Measurements from ENCODE around the gene GAPT. TPM values are rescaled to one million over a fixed set of nuclear protein-coding genes. Genes with fewer than 3 reads are reported as not detected.

Gene GAPT
- polyA plus RNA-seq, 1 of the 3 experiments (the other 2 are of a cell fraction), result not detected

DNA sequence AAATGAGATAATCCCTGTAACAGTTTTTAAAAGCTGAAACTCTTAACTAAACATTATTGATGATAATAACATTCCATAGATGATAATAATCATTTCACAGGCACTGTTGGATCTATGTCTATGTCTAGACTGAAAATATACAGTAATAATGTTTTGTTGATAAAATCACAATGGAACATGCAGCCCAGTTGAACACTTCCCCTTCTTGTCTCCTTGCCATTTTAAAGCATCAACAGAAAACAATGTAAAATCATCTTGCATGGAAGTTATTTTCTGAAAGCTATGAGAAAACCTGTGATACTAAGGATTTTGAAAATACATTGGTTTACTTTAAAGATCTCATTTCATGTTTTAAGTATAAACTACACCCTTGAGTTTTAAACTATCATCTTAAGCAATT lies 1.9 kb downstream of the GAPT start:
- POLR2A ChIA-PET, result no interaction called here
- no peak overlapping the region for H3K4me3 ChIP-seq (ENCODE audit: low read depth in 2 of 2, low read length in 1 of 2)
- H3F3A ChIP-seq (replicated peaks; ENCODE audit: insufficient read depth), result no peaks in the 10 kb centered on the region
- no peaks in the 10 kb centered on the region for H4K20me1 ChIP-seq (ENCODE audit: insufficient read depth)
- H3K27ac ChIP-seq (ENCODE audit: low read depth in 2 of 2, low read length in 1 of 2), result no peak overlapping the region; a peak in 1 of 4 replicates
- CTCF ChIA-PET, result interaction anchor here (0.8 to 4.4 kb wide), 4 partner anchors 15 to 393 kb away, joined by 3 to 28 read pairs (median 6); no protein-coding TSS in a partner anchor
- H3K4me1 ChIP-seq (ENCODE audit: control insufficient read depth in 1 of 2, insufficient read depth in 2 of 2, low read depth in 1 of 2, low read length in 1 of 2), result no peaks in the 10 kb centered on the region; a peak in 1 of 4 replicates
- H3K27me3 ChIP-seq (ENCODE audit: insufficient read depth), result no peaks in the 10 kb centered on the region
- no peaks in the 10 kb centered on the region for H3K79me2 ChIP-seq (ENCODE audit: insufficient read depth)
- H3K9ac ChIP-seq, result no peak overlapping the region
- DNase-seq, result no peak
- H3K36me3 ChIP-seq (replicated peaks in 1 of 2; ENCODE audit: control insufficient read depth in 1 of 2, insufficient read depth in 2 of 2, low read length in 1 of 2), result no peaks in the 10 kb centered on the region
- H3K4me2 ChIP-seq, result no peak overlapping the region
- H3K9me3 ChIP-seq, result no peaks in the 10 kb centered on the region
- no peak for TF ChIP-seq FOXM1 (IDR thresholded peaks at IDR 0.05; ENCODE audit: low read depth)
- TF ChIP-seq SIN3A (IDR thresholded peaks at IDR 0.05; ENCODE audit: borderline replicate concordance, low read depth, low read length), result no peak
- TF ChIP-seq, protein P1, sequence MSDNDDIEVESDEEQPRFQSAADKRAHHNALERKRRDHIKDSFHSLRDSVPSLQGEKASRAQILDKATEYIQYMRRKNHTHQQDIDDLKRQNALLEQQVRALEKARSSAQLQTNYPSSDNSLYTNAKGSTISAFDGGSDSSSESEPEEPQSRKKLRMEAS (IDR thresholded peaks at IDR 0.05; ENCODE audit: low read depth), result no peak
- TF ChIP-seq POLR2AphosphoS5 (IDR thresholded peaks at IDR 0.05; ENCODE audit: low read depth, low read length), result no peak
- no peak for TF ChIP-seq ELF1 (IDR thresholded peaks at IDR 0.05)
- TF ChIP-seq RCOR1 (IDR thresholded peaks at IDR 0.05; ENCODE audit: low read length), result no peak
- TF ChIP-seq TCF12 (IDR thresholded peaks at IDR 0.05), result no peak
- TF ChIP-seq, protein P2, sequence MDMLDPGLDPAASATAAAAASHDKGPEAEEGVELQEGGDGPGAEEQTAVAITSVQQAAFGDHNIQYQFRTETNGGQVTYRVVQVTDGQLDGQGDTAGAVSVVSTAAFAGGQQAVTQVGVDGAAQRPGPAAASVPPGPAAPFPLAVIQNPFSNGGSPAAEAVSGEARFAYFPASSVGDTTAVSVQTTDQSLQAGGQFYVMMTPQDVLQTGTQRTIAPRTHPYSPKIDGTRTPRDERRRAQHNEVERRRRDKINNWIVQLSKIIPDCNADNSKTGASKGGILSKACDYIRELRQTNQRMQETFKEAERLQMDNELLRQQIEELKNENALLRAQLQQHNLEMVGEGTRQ (IDR thresholded peaks at IDR 0.05; ENCODE audit: borderline replicate concordance, low read depth, low read length), result no peak
- TF ChIP-seq NFIC (IDR thresholded peaks at IDR 0.05; ENCODE audit: borderline replicate concordance), result no peak
- TF ChIP-seq, protein P3, sequence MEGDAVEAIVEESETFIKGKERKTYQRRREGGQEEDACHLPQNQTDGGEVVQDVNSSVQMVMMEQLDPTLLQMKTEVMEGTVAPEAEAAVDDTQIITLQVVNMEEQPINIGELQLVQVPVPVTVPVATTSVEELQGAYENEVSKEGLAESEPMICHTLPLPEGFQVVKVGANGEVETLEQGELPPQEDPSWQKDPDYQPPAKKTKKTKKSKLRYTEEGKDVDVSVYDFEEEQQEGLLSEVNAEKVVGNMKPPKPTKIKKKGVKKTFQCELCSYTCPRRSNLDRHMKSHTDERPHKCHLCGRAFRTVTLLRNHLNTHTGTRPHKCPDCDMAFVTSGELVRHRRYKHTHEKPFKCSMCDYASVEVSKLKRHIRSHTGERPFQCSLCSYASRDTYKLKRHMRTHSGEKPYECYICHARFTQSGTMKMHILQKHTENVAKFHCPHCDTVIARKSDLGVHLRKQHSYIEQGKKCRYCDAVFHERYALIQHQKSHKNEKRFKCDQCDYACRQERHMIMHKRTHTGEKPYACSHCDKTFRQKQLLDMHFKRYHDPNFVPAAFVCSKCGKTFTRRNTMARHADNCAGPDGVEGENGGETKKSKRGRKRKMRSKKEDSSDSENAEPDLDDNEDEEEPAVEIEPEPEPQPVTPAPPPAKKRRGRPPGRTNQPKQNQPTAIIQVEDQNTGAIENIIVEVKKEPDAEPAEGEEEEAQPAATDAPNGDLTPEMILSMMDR (IDR thresholded peaks at IDR 0.05), result no peak
- no peak for TF ChIP-seq ZBTB33 (IDR thresholded peaks at IDR 0.05; ENCODE audit: borderline replicate concordance, low read depth)
- no peak for TF ChIP-seq FOSL2 (IDR thresholded peaks at IDR 0.05; ENCODE audit: borderline replicate concordance, low read depth)
- no peak for TF ChIP-seq TEAD4 (IDR thresholded peaks at IDR 0.05; ENCODE audit: borderline replicate concordance, insufficient read depth)
- TF ChIP-seq YY1 (IDR thresholded peaks at IDR 0.05; ENCODE audit: low read depth), result no peak
- TF ChIP-seq PBX3 (IDR thresholded peaks at IDR 0.05), result no peak
- TF ChIP-seq MEF2A (IDR thresholded peaks at IDR 0.05; ENCODE audit: borderline replicate concordance, low read depth), result no peak
- no peak for TF ChIP-seq FOXJ3 (CRISPR knock-in tag; IDR thresholded peaks at IDR 0.05)
- no peak for TF ChIP-seq CHD2 (IDR thresholded peaks at IDR 0.05; ENCODE audit: low read length, partially characterized antibody)
- TF ChIP-seq NRF1 (IDR thresholded peaks at IDR 0.05; ENCODE audit: low read depth, low read length), result no peak
- H3K9me2 ChIP-seq, result no peaks in the 10 kb centered on the region
- H2AFZ ChIP-seq (ENCODE audit: low read depth), result no peak overlapping the region

Measured in SK-N-SH (cell line).